ENCODE measurements around the gene NCKAP5L. TPM values are rescaled to one million over a fixed set of nuclear protein-coding genes. Genes with fewer than 3 reads are reported as not detected.

NCKAP5L gene
- total and polyA plus RNA-seq, 8 donors: 4.1 to 18.3 (median 7.2) TPM

DNA sequence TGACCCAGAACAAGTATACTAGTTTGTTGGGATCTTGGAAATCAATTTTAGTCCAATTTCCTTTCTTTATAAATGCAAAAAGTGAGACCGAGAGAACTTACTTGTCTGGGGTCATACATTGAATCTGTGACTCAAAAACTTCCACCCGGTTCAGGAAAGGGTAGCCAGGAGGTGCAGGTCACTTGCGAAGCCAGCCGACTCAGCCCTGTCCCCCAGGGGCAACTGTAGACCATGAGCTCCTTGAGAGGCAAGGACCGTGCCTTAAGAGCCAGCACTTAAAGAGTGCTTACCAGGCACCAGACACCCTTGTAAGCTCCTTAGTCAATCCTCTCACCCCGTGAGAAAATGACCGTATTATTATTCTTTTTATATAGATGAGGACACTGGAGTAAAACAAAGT, 15.2 kb upstream of the NCKAP5L start:
- 80 to 84% methylated on average over 7 of the region's 7 CpGs for WGBS, 2 donors
- Histone ChIP-seq H3K9me3 (no peaks in the 10 kb centered on the region), H3K27me3 (no peaks in the 10 kb centered on the region), H3K36me3 (no peaks in the 10 kb centered on the region), H3K27ac (peak overlapping the region; percentile 62 to 89 (median 78)), H3K4me3 (peak overlapping the region in 3 of 4 donors; percentile 65 to 74 (median 73)), H3K4me1 (peaks cover 0 to 4% (median 0%) of the 10 kb centered on the region in 3 donors)
- intact Hi-C loops (cut with DNase I): no loop called here
- DNase-seq: no peak
- no peak for ATAC-seq
- TF ChIP-seq, protein P1, sequence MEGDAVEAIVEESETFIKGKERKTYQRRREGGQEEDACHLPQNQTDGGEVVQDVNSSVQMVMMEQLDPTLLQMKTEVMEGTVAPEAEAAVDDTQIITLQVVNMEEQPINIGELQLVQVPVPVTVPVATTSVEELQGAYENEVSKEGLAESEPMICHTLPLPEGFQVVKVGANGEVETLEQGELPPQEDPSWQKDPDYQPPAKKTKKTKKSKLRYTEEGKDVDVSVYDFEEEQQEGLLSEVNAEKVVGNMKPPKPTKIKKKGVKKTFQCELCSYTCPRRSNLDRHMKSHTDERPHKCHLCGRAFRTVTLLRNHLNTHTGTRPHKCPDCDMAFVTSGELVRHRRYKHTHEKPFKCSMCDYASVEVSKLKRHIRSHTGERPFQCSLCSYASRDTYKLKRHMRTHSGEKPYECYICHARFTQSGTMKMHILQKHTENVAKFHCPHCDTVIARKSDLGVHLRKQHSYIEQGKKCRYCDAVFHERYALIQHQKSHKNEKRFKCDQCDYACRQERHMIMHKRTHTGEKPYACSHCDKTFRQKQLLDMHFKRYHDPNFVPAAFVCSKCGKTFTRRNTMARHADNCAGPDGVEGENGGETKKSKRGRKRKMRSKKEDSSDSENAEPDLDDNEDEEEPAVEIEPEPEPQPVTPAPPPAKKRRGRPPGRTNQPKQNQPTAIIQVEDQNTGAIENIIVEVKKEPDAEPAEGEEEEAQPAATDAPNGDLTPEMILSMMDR (IDR thresholded peaks at IDR 0.05): no peak
- no peak for FAIRE-seq

DNA sequence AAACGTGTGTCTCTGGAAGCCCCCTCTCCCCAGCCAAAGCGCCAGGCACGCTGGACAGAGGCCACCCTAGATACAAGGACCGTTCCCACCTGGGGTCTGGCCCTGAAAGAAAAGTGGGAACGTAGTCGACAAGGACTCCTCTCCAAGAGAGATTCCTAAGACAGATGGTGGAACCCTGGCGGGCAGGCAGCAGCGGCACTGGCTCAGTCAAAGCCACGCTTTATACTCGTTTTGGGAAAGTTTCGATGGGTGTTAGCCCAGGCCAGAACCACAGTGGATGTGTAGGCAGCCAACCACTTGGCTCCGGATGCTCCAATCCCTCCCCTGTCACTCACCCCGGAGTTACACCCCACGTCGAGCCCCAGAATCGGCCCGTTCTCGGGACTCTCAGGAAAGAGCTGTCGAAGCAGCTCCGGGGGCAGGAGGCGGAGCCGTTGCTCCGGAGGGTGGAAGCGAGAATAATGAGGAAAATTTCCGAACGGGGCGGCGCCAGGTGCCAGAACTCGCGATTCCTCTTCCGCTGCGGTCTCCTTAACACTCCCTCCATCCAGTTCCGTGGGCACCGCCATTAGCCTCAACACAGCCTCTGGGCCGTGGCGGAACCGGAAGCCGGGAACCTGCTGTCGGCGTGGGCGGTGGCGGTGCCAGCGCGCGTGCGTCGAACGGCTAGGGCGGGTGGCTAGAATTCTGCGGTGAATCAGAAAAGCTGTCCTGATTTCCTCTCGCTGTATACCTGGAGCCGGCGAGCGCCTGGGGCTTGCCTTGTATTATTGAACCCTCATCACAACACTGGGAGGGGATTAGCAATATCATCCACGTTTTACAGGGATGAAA, 14.5 kb upstream of the NCKAP5L start, which contains the start of gene BCDIN3D:
TSS of gene BCDIN3D (minus strand) at position 588 of the 834 bp plus-strand sequence. CDS start at position 569, 19 bp downstream.
- no peak for FAIRE-seq
- peak within 1 kb of the TSS; percentile 62 to 89 (median 78) for H3K27ac ChIP-seq
- peak; percentile 96 to 99 (median 98) for ATAC-seq
- H3K4me1 ChIP-seq: peaks cover 0 to 4% (median 0%) of the 10 kb centered on the region in 3 donors
- no peaks in the 10 kb centered on the region for H3K27me3 ChIP-seq
- intact Hi-C loops (cut with DNase I): no loop called here
- TF ChIP-seq, protein P1 (IDR thresholded peaks at IDR 0.05): no peak
- H3K36me3 ChIP-seq: no peaks in the 10 kb centered on the region
- peak; percentile 89 to 97 (median 92) for DNase-seq
- H3K9me3 ChIP-seq: no peaks in the 10 kb centered on the region
- WGBS, 2 donors: 1% methylated on average over 53 to 55 of the region's 55 CpGs
- peak within 1 kb of the TSS; percentile 51 to 74 (median 69) for H3K4me3 ChIP-seq

DNA sequence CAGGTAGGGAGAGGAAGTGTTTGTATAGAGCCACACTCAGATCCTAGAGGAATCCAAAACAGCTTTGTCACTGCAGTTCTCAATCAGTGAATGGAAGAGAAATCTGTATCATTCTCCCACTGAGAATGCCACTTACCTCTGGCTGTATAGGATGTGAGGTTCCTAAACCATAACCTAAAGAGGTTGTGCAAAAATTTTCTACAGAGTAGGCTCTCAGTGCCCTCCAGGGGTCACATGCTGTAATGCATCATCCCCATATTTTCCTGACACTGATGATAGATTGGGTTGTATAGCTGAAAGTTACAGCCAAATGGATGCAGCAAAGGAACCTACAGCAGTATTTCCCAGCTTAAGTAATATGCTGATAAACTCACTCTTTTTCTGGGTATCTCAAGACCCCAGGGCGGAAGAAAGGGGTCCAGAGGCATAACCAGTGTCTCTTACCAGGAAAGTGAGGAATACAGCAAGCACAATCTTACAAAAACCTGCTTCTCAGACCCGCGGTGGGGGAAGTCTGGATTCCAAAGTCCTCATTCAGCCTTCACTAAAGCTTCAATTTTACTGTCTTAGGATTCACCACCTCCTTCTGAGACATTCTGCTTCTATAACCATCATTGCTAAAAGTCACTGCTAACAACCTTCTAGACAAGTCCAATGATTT, 10.9 kb upstream of the NCKAP5L start:
- DNase-seq (peak in 1 of 6 donors; percentile 30), FAIRE-seq (no peak), ATAC-seq (peak in 1 of 4 donors; percentile 20)
- TF ChIP-seq, protein P1 (IDR thresholded peaks at IDR 0.05): peak; percentile 15 to 59 (median 42)
- Histone ChIP-seq H3K4me1 (peaks cover 0 to 4% (median 0%) of the 10 kb centered on the region in 3 donors), H3K27me3 (no peaks in the 10 kb centered on the region), H3K9me3 (no peaks in the 10 kb centered on the region), H3K36me3 (no peaks in the 10 kb centered on the region), H3K4me3 (no peak overlapping the region), H3K27ac (no peak overlapping the region)
- WGBS, 2 donors: 34 to 50% methylated on average over 3 of the region's 3 CpGs
- intact Hi-C loops (cut with DNase I): loop anchor here in 1 of 3 donors (10.0 kb wide), 1 partner anchor 64 kb away; no protein-coding TSS in a partner anchor

DNA sequence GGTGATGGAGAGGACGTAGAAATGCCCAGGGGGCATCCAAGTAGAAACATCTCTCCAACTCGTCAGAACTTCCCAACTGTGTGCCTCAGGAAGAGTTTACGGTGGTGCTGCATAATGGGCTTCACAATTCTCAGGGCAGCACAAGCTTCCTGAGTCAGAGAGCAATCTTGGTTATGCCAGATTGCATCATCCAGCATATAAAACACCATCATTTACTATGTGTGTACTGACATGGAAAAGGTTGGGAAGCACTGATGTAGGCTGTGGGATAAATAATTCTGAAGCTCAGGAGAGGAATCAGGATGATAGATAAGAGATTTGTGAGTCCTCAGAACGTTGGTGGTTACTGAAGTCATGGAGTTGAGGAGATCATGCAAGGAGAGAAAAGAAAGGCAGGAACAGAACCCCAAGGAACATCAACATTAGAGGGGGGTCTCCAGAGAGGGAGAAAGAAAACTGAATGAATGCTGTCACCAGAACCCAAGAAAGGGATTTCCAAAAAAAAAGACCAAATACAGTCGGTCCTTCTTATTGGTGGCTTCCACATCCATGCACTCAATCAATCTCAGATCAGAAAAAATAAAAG, 4.7 kb upstream of the NCKAP5L start:
- ATAC-seq (no peak), FAIRE-seq (no peak), DNase-seq (no peak)
- H3K27ac ChIP-seq: no peak overlapping the region
- no peaks in the 10 kb centered on the region for H3K27me3 ChIP-seq
- peaks cover 0 to 4% (median 3%) of the 10 kb centered on the region in 3 donors for H3K4me1 ChIP-seq
- no peak overlapping the region for H3K4me3 ChIP-seq
- WGBS, 2 donors: 66 to 74% methylated on average over 5 of the region's 5 CpGs
- H3K9me3 ChIP-seq: no peaks in the 10 kb centered on the region
- intact Hi-C loops (cut with DNase I): loop anchor here in 1 of 3 donors (10.0 kb wide), 1 partner anchor 58 kb away; no protein-coding TSS in a partner anchor
- H3K36me3 ChIP-seq: no peaks in the 10 kb centered on the region
- TF ChIP-seq, protein P1 (IDR thresholded peaks at IDR 0.05): no peak
